HepG2 (cell line): ENCODE data around the gene FBXO8. TPM values are rescaled to one million over a fixed set of nuclear protein-coding genes. Genes with fewer than 3 reads are reported as not detected.
"Not testable (repeated sequence)": the region's sequence is repeated elsewhere in the genome, so short reads cannot be mapped to it uniquely, and the experiment has no call there.

ENCODE experiments used
- ATAC-seq: fragments of 200-7000 bp; cut with Tn5 transposase; 3 replicates; pipeline ENCODE4 v1.9.1; 2020; ENCODE audit warnings: mild to moderate bottlenecking, moderate library complexity
- BruUV-seq: library from RNA; stranded (reverse); fragments of 400-500 nt; replicated peaks from 2 replicates; lab custom pipeline; 2021; lab: Mats Ljungman, UMichigan
- CTCF ChIA-PET: fragments of 300-600 bp; formaldehyde crosslinking; extraction: SDS; loops from one replicate; lab custom pipeline; 2021; ENCODE audit warnings: low total read pairs, inconsistent platforms, low intra/inter-chr PET ratio; lab: Yijun Ruan, JAX
- POLR2A ChIA-PET: fragments of 350-600 bp; sonication (Branson Sonifier 250); formaldehyde crosslinking; loops from one replicate; lab custom pipeline; 2020; ENCODE audit warnings: antibody characterized with exemption, inconsistent platforms; lab: Yijun Ruan, JAX
- DNase-seq: peaks from one replicate; pipeline ENCODE4 v3.0.0-alpha.2; 2015; ENCODE audit warnings: low spot score
- FAIRE-seq: peaks from 3 replicates; lab custom pipeline; 2011; peaks lifted over from hg19 to GRCh38; lab: Jason Lieb, UNC
- H2AFZ ChIP-seq: one replicate; pipeline ENCODE4 v1.6.1; 2011; ENCODE audit warnings: low read length, inconsistent platforms
- H3K27ac ChIP-seq: fragments of 300-600 bp; 3 replicates; pipeline ENCODE4 v1.8.0; 2011; ENCODE audit warnings: mixed run types, mild to moderate bottlenecking, mixed read lengths, low read length, inconsistent platforms; ENCODE audit not compliant: insufficient read depth; ENCODE audit errors: extremely low read length
- H3K27me3 ChIP-seq, 2 experiments: fragments of 200-600 bp in 1 of 2; 2 replicates in 1 of 2; 3 replicates in 1 of 2; pipeline versions ENCODE4 v1.6.0 to v1.8.0; 2011; ENCODE audit warnings: low read length in 2 of 2, mild to moderate bottlenecking in 2 of 2, moderate library complexity in 2 of 2, inconsistent platforms in 1 of 2; ENCODE audit not compliant: insufficient read depth in 2 of 2, control insufficient read depth in 1 of 2
- H3K36me3 ChIP-seq, 2 experiments: fragments of 200-600 bp in 1 of 2; replicated peaks in 1 of 2; 2 replicates in 1 of 2; 3 replicates in 1 of 2; pipeline versions ENCODE4 v1.5.1 to v1.8.0; 2011; ENCODE audit warnings: low read length in 2 of 2, inconsistent platforms in 1 of 2; ENCODE audit not compliant: insufficient read depth in 2 of 2, control insufficient read depth in 1 of 2
- H3K4me1 ChIP-seq: 2 replicates; pipeline ENCODE4 v1.5.1; 2012; ENCODE audit warnings: low read length, inconsistent platforms; ENCODE audit not compliant: insufficient read depth
- H3K4me2 ChIP-seq: 2 replicates; pipeline ENCODE4 v1.6.0; 2011; ENCODE audit warnings: low read depth, low read length, inconsistent platforms
- H3K4me3 ChIP-seq, 3 experiments: fragments of 200-600 bp in 1 of 3; sonication (generic), shearing (Covaris generic) in 1 of 3; replicated peaks in 1 of 3; 2 replicates each; pipeline ENCODE4 v1.5.1; 2011 to 2016; ENCODE audit warnings: low read length in 3 of 3, inconsistent platforms in 2 of 3, low read depth in 2 of 3, mild to moderate bottlenecking in 2 of 3, control low read depth in 1 of 3, mixed read lengths in 1 of 3; ENCODE audit not compliant: insufficient read depth in 1 of 3
- H3K79me2 ChIP-seq: one replicate; pipeline ENCODE4 v1.6.1; 2011; ENCODE audit warnings: low read length, inconsistent platforms; ENCODE audit not compliant: insufficient read depth
- H3K9ac ChIP-seq: 2 replicates; pipeline ENCODE4 v1.6.0; 2011; ENCODE audit warnings: mild to moderate bottlenecking, low read depth, low read length, inconsistent platforms; ENCODE audit not compliant: insufficient read depth
- H3K9me3 ChIP-seq: 2 replicates; pipeline ENCODE4 v1.5.1; 2012; ENCODE audit warnings: mild to moderate bottlenecking, low read length
- H4K20me1 ChIP-seq: 2 replicates; pipeline ENCODE4 v1.6.0; 2011; ENCODE audit warnings: inconsistent platforms, mild to moderate bottlenecking, low read length, moderate library complexity; ENCODE audit not compliant: insufficient read depth
- CREBL2 ChIP-seq: sonication (generic); formaldehyde crosslinking; IDR thresholded peaks from 2 replicates; pipeline ENCODE4 v1.8.1; 2023; ENCODE audit warnings: missing genetic modification reagents, mild to moderate bottlenecking, borderline replicate concordance
- FOSL2 ChIP-seq: sonication (generic); formaldehyde crosslinking; IDR thresholded peaks from 2 replicates; pipeline ENCODE4 v1.4.0; 2020; ENCODE audit warnings: missing genetic modification reagents
- FOXK2 ChIP-seq: fragments of 450-650 bp; IDR thresholded peaks from 2 replicates; pipeline ENCODE4 v1.6.1; 2016
- MBNL3 ChIP-seq: fragments of 250-450 bp; sonication (Bioruptor Pico); conservative IDR thresholded peaks from 2 replicates; pipeline ENCODE4 v1.8.0; 2022; ENCODE audit warnings: mild to moderate bottlenecking, inconsistent platforms
- SOX6 ChIP-seq, 2 experiments: fragments of 450-650 bp in 1 of 2; sonication (generic) in 1 of 2; formaldehyde crosslinking in 1 of 2; IDR thresholded peaks; 2 replicates each; pipeline versions ENCODE4 v1.4.0 to v1.6.1; 2017 to 2020; ENCODE audit warnings: antibody characterized with exemption in 1 of 2, mild to moderate bottlenecking in 1 of 2, missing genetic modification reagents in 1 of 2
- ZFP41 ChIP-seq: sonication (generic); formaldehyde crosslinking; IDR thresholded peaks from 2 replicates; pipeline ENCODE4 v1.4.0; 2020; ENCODE audit warnings: mild to moderate bottlenecking, missing genetic modification reagents, borderline replicate concordance
- ZNF264 ChIP-seq: sonication (generic); formaldehyde crosslinking; IDR thresholded peaks from 2 replicates; pipeline ENCODE4 v1.4.0; 2020; ENCODE audit warnings: missing genetic modification reagents
- ZNF644 ChIP-seq: IDR thresholded peaks from 2 replicates; pipeline ENCODE4 v1.6.1; 2016; ENCODE audit warnings: low read depth
- ZNF781 ChIP-seq: sonication (generic); formaldehyde crosslinking; IDR thresholded peaks from 2 replicates; pipeline ENCODE4 v1.5.1; 2020; ENCODE audit warnings: borderline replicate concordance, mild to moderate bottlenecking, missing genetic modification reagents; ENCODE audit errors: not compliant biosample characterization
- ZNF839 ChIP-seq: sonication (generic); formaldehyde crosslinking; IDR thresholded peaks from 2 replicates; pipeline ENCODE4 v1.4.0; 2020; ENCODE audit warnings: missing genetic modification reagents, mild to moderate bottlenecking, borderline replicate concordance
- WGBS: methylation state at CpG from one replicate; pipeline ENCODE4 v1.1.6; 2017; ENCODE audit warnings: low lambda C conversion rate; 5-methylcytosine and 5-hydroxymethylcytosine counted together
- in situ Hi-C: cut with HindIII; loops from 2 replicates; pipeline ENCODE4 v1.10.0; 2017; ENCODE audit warnings: low pct_unique_long_range_greater_than_20kb; ENCODE audit not compliant: extremely low pct_ligation_motif_present
- intact Hi-C: fragments of 100-400 bp; cut with micrococcal nuclease; formaldehyde crosslinking; loops from one replicate; pipeline ENCODE4 v1.10.0; 2022; ENCODE audit not compliant: unreplicated experiment
- polyA plus RNA-seq, 8 experiments: library from polyadenylated mRNA; depleted of rRNA in 3 of 8; stranded (reverse) in 7 of 8; unstranded in 1 of 8; fragments of >200 nt; fragmentation: Illumina TruSeq in 4 of 8; extraction: Trizol in 4 of 8; gene quantifications; 2 replicates each; pipeline versions ENCODE4 v1.2.1 to v1.2.3, GENCODE V29; 2011 to 2016; ENCODE audit warnings: low read depth in 4 of 8, missing spikeins in 1 of 8, mixed read lengths in 1 of 8; ENCODE audit not compliant: insufficient read depth in 1 of 8
- total RNA-seq, 5 experiments: library from RNA; depleted of rRNA; stranded (reverse); fragments of >200 nt; fragmentation: Illumina TruSeq; extraction: Trizol; gene quantifications; 2 replicates each; pipeline ENCODE4 v1.2.3, GENCODE V29; 2016; ENCODE audit warnings: low read depth in 1 of 5

Gene FBXO8
- total and polyA plus RNA-seq, 2 of the 13 experiments (the other 11 are each of a cell fraction or from before 2014, with no cell fraction given): 11.7 to 15.2 TPM

DNA sequence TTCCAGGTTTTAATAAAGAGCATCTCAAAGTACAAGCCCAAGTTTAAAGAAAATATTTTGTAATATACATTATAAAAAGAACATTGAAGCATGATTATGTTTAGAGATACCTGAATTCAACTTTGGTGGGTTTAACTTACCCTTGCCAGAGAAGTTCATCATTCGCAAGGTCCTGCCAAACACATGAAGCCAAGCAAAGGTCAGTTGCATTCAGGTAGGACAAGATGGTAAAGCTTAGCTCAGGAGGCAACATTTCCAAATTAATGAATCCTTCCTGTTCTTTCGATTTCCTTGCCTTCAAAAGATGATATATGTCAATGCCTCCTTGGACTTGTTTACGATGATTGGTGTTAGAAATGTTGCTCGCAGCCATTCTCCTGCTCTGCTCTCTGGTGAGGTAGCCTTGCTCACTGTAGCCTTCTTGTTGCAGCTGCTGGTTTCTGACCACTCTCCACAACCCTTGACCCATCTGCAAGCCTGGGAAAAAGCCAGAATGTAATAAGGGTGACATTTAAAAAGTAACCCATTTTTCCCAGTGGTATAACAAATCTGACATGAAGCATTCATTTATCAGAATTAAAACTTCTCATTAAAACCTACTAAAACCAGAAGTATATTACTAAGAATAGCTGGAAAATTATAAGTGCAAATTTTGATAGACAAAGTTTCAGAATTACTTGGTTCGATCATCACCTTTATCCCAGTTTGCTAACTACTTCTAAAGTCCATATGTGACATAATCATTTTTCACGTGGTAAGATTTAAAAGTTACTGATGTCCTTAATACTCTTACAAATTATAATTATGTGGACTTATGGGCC is 20.6 kb downstream of the FBXO8 start:
- no peak overlapping the region for H3K4me2 ChIP-seq
- ChIA-PET POLR2A (no interaction called here), CTCF (no interaction called here)
- H4K20me1 ChIP-seq: no peaks in the 10 kb centered on the region
- no peak overlapping the region for H3K27ac ChIP-seq
- DNase-seq: no peak
- no peak for FAIRE-seq
- no peak overlapping the region for H3K9ac ChIP-seq
- no peaks in the 10 kb centered on the region for H3K9me3 ChIP-seq
- H3K4me3 ChIP-seq: no peak overlapping the region
- no peaks in the 10 kb centered on the region for H3K79me2 ChIP-seq
- no peak for TF ChIP-seq SOX6 (IDR thresholded peaks at IDR 0.05)
- no peak for TF ChIP-seq SOX6 (CRISPR knock-in tag; IDR thresholded peaks at IDR 0.05)
- TF ChIP-seq ZNF781: no peak
- no peak for TF ChIP-seq FOXK2
- no peak for TF ChIP-seq FOSL2 (CRISPR knock-in tag)
- no peak for TF ChIP-seq CREBL2
- no peak for TF ChIP-seq ZNF839 (CRISPR knock-in tag)
- no peak for TF ChIP-seq ZNF264
- no peak for TF ChIP-seq ZFP41 (CRISPR knock-in tag)
- TF ChIP-seq ZNF644 (CRISPR knock-in tag): no peak
- no peak for TF ChIP-seq MBNL3 (CRISPR knock-in tag)
- BruUV-seq: no TSS peak
- in situ Hi-C loops (no loop called here), intact Hi-C loops (no loop called here)
- WGBS: 89% methylated on average over 6 of the region's 6 CpGs
- H3K27me3 ChIP-seq: no peaks in the 10 kb centered on the region; a peak in 1 of 5 replicates
- ATAC-seq: no peak
- H3K36me3 ChIP-seq: no peaks in the 10 kb centered on the region; a peak in 2 of 5 replicates
- peaks cover 8% of the 10 kb centered on the region for H3K4me1 ChIP-seq
- no peak overlapping the region for H2AFZ ChIP-seq

- POLR2A ChIA-PET, H3K27ac ChIP-seq, ATAC-seq, intact Hi-C loops, CTCF ChIA-PET, H3K79me2 ChIP-seq, H3K9me3 ChIP-seq, in situ Hi-C loops, H4K20me1 ChIP-seq, H3K4me1 ChIP-seq, H3K27me3 ChIP-seq, H2AFZ ChIP-seq, FAIRE-seq, H3K9ac ChIP-seq, H3K4me2 ChIP-seq, DNase-seq, H3K4me3 ChIP-seq, BruUV-seq, H3K36me3 ChIP-seq: not testable (repeated sequence)
- 96% methylated on average over 1 of the region's 1 CpG for WGBS
Measured at GRCh38 chr4:174261432-174261831, 22.0 kb downstream of the FBXO8 start.
